Mesenteric fat pad (tissue), 1 donor: ENCODE results near the gene PGA5. TPM values are rescaled to one million over a fixed set of nuclear protein-coding genes. Genes with fewer than 3 reads are reported as not detected.

Experiments used
- DNase-seq: peaks from one replicate; pipeline ENCODE4 v3.0.0-alpha.2; 2020; ENCODE audit warnings: low spot score
- total RNA-seq: library from RNA; stranded (reverse); fragmentation: NEBNext Ultra II Directional; extraction: Animal tissue kit (Norgen Biotek cat#: 25700); gene quantifications from one replicate; pipeline ENCODE4 v1.2.1, GENCODE V29; 2021
- donor health status: DM: yes; HTN: yes; CAD: no.

The PGA5 gene
- total RNA-seq, 1 donor from 2014 or later = 2.6 TPM

DNA sequence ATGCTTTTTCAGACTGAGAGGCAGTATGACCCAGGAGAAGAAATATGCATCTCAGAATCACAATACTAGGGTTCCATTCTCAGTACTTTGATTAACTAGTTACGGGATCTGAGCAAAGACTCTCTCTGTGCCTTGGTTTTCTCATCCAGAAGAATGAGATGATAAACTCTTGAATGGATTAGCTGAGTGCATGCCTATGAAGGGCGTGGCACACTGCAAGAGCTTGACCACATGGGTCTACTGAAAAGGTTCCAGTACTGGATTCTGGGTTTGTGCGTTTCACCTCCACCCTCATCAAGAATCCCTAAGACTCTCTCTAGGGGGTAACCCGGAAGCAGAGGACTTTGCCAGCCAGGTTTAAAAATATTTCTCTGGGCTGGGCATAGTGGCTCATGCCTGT lies 25.6 kb downstream of the PGA5 start:
- DNase-seq = no peak

- DNase-seq = no peak
Observed at GRCh38 chr11:61267437-61267841, 26.5 kb downstream of the PGA5 start.

GRCh38 chr11:61268588-61269250 lies 27.7 kb downstream of the PGA5 start:
- no peak for DNase-seq

DNA sequence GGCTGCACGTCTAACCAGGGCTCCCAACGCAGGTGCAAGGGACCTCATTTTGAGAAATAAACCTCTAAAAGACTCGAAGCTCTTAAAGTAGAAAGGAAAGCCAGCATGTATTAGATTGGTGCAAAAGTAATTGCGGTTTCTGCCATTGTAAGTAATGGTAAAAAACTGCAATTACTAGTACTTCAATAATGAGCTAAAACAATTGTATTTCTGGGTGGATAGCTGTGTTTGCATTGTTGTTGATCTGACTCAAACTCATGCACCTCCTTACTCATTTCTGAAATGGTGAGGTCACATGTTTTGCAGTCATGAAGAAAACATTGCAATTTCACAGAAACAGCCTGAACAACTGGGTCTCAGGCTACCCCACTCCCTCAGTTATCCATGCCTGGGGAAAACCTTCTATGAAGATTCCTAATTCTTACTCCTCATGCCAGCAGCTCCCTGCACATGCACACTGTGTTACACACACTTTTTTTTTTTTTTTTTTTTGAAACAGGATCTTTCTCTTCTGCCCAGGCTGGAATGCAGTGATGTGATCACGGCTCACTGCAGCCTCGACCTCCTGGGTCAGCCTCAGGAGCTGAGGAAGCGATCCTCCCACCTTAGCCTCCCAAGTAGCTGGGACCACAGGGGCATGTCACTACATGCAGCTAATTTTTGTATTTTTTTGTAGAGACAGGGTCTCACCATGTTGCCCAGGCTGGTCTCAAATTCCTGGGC lies 29.5 kb downstream of the PGA5 start:
- no peak for DNase-seq

- no peak for DNase-seq
Observed at GRCh38 chr11:61272731-61273130, 31.8 kb downstream of the PGA5 start.

GRCh38 chr11:61273178-61274078 lies 32.5 kb downstream of the PGA5 start:
- no peak for DNase-seq

DNA sequence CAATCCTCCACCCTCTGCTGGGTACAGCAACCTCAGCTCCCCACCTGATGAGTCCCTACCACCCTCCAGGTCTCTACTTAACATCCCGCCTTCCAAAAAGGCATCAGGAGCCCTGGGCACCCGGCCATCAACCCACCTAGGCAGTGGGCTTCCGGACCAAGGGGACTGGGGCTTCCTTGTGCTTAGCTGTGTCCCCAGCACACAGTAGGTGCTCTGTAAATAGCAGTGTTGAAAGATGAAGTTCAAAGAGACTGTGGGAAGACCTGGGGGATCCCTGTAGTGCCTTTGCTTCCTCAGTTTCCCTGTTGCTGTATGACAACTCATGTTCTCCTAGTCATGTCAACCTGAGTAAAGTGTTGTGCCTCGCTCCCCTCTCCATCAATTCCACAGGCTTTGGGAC lies 33.1 kb downstream of the PGA5 start:
- DNase-seq = no peak

DNA sequence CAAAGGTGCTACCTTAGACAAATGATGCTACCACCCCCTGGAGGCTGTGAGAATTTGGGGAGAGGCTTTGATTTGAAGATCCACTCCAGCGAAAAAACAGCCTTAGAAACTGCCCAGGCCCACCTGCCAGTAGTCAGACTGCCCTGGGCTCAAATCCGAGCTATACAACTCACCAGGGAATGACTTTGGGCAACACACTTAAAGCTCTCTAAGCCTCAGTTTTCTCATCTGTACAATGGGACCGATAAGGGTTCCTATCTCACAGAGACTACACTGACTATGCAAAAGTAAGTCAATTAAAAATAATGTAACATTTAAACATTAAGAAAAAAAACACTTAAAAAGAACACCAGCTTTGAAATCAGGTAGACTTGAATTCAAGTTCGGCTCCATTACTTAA lies 34.2 kb downstream of the PGA5 start:
- DNase-seq = no peak

DNA sequence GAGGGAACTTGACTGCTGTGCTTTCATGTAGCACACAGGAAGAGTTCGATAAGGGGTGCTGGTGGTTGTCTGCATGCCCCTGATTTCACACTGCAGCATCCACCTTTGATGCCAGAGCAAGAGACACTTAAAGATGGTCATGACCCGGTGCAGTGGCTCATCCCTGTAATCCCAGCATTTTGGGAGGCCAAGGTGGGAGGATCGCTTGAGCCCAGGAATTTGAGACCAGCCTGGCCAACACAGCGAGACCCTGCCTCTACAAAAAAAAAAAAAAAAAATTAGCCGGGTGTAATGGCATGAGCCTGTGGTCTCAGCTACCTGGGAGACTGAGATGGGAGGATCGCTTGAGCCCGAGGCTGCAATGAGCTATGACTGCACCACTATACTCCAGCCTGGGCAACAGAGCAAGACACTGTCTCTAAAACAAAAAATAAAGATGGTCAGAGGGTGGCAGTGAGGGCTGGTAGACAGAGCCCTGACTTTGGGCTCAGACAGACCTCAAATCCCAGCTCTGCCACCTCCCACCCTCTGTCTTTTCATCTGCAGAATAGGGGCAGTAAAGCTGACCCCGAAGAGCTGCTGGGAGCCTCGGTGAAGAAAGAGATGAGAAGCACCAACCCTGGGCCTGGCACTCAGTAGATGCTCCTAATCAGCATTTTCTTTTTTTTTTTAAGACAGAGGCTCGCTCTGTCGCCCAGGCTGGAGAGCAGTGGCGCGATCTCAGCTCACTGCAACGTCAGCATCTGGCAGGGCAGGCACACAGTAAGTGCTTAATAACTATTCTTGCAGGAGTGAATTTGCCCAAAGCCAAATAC lies 36.4 kb downstream of the PGA5 start:
- no peak for DNase-seq

DNA sequence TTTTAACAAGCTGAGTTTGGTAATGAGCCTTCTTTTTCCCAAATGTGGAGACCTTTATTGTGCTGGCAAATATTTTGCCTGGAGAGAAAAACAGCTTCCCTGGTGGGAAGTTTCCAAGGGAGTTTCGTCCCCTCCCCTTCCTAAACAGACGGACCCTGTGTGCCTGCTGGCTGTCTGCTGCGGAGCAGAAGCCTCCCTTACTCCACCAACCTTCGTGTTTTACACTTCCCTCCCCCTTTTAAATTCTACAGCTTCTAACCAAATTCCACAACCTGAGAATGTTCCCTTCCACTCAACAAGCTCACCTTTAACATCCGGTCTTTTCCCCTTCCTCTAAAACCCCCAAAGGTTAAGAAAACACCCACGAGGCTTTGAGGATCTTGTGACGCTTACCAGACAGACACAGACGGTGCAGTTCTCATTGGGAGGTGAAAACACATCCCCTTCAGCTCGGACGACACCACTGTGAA lies 37.1 kb downstream of the PGA5 start:
- no peak for DNase-seq

DNA sequence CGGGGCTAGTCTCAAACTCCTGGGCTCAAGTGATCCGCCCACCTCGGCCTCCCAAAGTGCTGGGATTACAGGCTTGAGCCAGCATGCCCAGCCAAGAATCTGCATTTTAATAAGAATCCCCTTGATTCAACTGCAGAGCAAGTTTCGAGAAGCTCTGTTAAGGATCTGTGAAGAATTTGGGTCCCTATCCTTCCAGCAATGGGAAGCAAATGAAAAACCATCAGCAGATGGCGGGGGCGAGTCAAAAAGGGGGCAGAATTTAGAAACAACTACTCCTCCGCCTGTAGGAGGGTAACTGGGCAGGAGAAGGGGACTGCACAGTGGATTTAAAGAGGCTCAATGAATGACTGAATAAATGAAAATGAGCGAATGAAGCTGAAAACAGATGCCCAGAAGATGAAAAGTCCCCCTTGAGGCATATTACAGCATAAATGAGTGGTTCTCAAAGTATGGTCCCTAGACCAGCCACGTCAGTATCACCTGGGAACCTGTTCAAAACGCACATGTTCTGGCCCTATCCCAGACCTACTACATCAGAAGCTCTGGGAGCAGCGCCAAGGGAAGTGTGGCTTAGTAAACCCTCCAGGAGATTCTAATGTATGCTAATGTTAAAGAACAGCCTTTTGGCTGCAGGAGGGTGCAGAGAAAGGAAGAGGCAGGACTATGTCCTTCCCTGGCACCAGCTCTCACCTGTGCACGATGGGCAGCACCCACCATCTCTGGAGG lies 39.1 kb downstream of the PGA5 start:
- no peak for DNase-seq

DNA sequence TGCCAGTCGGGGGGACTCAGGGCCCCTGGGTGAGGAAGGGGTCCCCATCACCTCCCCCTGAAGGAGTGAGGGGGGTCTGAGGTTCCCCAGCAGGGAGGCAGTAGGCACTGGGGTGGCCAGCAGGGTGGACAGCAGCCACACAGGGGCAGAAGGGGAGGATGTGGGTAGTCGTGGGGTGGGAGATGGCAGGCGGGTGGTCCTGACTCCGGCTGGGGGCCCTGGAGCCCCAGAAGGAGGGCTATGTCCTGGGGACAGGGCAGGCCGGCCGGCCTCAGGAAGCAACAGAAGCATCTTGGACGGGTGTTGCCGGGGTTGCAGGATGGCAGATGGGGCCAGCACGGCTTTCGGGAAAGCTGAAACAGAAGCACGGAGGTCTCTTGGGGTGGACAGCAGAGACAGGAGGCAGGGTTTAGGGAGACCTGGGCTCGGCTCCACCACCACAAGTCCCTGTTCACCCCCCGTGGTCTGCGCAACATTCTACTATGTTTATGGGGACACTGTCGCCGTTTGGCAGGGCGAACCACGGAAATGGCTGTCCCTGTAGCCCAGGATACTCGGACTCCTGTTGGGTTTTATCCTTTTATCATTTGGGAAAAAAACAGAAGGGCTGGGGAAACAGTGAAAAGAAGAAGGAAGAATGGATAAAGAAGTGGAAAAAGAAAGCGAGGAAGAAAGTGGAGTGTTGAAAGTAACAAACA lies 40.1 kb downstream of the PGA5 start:
- DNase-seq = no peak

DNA sequence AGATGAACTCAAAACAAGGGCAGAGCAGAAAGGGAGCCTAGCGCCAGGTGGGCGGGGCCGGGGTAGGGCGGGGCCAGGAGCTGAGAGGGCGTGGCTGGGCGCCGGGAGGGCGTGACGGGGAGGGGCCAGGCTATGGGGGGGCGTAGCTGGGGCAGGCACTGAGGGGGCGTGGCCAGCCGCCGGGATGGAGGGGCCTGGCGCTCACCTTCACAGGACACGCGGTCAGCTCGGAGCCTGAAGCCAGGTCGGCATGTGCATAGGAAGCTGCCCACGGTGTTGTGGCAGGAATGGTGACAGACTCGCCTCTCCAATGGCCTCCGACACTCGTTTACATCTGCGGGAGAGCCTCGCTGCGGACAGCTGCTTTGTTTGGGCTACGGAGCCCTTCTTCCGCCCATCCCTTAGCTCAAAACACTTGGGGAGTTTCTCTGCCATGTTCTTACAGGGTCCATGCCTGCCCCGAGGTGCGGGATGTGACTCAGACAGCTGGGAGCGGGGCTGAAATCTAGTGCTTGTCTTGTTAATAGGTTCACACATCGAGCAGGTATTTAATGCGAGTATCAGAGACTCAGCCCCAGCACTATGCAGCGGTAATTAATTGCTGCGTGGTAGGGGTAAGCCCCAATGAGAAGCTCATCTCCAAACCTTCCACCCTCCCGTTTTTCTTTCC lies 40.7 kb downstream of the PGA5 start:
- no peak for DNase-seq

DNA sequence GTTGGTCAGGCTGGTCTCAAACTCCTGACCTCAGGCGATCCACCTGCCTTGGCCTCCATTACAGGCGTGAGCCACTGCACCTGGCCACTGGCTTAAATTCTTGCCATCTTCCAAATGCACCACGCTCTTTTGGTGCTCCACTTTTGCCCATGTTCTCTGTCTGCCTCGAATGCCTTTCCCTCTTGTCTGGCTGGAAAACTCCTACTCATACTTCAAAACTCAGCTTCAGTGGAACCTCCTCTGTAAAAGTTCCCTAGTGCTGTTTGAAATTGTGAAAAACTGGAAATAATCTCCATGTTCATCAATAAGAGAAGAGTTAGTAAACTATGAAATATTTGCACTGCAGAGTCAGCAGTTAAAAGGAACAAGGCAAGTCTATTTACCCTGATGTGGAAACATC lies 42.6 kb downstream of the PGA5 start:
- DNase-seq = no peak

- no peak for DNase-seq
Observed at GRCh38 chr11:61287338-61287977, 46.5 kb downstream of the PGA5 start.

- DNase-seq = no peak
Observed at GRCh38 chr11:61290905-61291690, 50.1 kb downstream of the PGA5 start.

GRCh38 chr11:61292356-61292755 lies 51.4 kb downstream of the PGA5 start:
- DNase-seq = no peak
